ENCODE results near the gene MPZL3.

- no peak for TF ChIP-seq EZH2 (IDR thresholded peaks at IDR 0.05; ENCODE audit: low read depth)
- TF ChIP-seq CTCF (conservative IDR thresholded peaks at IDR 0.05): no peak
Measured at GRCh38 chr11:118211006-118211405, 41.2 kb downstream of the MPZL3 start.

Data from PC-9 (cell line).